BJ (cell line): Measurements from ENCODE around the gene HTR3D. TPM values are rescaled to one million over a fixed set of nuclear protein-coding genes. Genes with fewer than 3 reads are reported as not detected.

Experiments
- CTCF ChIA-PET: fragments of 350-600 bp; formaldehyde crosslinking; extraction: SDS; loops from one replicate; lab custom pipeline; 2021; ENCODE audit warnings: antibody characterized with exemption, inconsistent platforms; lab: Yijun Ruan, JAX
- POLR2A ChIA-PET: fragments of 300-600 bp; sonication (Branson Sonifier 250); formaldehyde crosslinking; extraction: SDS; loops from one replicate; lab custom pipeline; 2021; ENCODE audit warnings: antibody characterized with exemption; lab: Charles Lee
- DNase-seq: peaks from one replicate; pipeline ENCODE4 v3.0.0-alpha.2; 2011; ENCODE audit warnings: low read depth
- H3K27me3 ChIP-seq: 2 replicates; pipeline ENCODE4 v1.6.0; 2011; ENCODE audit warnings: low read length; ENCODE audit not compliant: control insufficient read depth, insufficient read depth
- H3K36me3 ChIP-seq: 2 replicates; pipeline ENCODE4 v1.5.1; 2011; ENCODE audit warnings: low read length; ENCODE audit not compliant: control insufficient read depth, insufficient read depth
- H3K4me3 ChIP-seq: 2 replicates; pipeline ENCODE4 v1.5.1; 2011; ENCODE audit warnings: low read depth, mild to moderate bottlenecking, control low read depth, low read length
- polyA plus RNA-seq: library from polyadenylated mRNA; depleted of rRNA; stranded (reverse); fragments of >200 nt; gene quantifications from 2 replicates; pipeline ENCODE4 v1.2.3, GENCODE V29; 2011
- TF ChIP-seq, protein P1 (sequence below): IDR thresholded peaks from 2 replicates; pipeline ENCODE4 v1.5.1; 2011; ENCODE audit warnings: low read depth, mild to moderate bottlenecking, control low read depth, inconsistent platforms, low read length, moderate library complexity; ENCODE audit not compliant: insufficient read depth

Gene HTR3D
- polyA plus RNA-seq, 1 experiment, result not detected

DNA sequence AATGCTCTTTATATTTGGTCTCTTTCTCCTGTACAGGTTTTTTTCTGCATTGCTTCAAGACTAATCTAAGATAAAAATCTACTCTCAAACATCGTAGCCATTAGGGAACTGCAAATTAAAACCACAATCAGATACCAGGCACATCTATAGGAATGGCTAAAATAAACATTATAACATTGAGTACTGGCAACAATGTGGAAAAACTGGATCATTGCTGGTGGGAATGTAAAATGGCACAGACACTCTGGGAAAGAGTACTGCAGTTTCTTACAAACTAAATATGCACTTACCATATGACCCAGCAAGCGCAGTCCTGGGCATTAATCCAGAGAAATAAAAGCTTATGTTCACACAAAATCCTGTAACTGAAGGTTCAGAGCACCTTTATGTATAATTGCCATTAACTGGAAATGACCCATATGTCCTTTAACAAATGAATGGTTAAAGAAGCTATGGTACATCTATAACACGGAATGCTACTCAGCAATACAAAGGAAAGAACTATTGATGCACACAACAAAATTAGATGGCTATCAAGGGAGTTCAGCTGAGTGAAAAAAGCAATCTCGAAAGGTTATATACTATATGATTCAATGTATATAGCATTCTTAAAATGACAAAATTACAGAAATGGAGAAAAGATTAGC, 20.2 kb upstream of the HTR3D start:
- no peak for DNase-seq
- TF ChIP-seq, protein P1, sequence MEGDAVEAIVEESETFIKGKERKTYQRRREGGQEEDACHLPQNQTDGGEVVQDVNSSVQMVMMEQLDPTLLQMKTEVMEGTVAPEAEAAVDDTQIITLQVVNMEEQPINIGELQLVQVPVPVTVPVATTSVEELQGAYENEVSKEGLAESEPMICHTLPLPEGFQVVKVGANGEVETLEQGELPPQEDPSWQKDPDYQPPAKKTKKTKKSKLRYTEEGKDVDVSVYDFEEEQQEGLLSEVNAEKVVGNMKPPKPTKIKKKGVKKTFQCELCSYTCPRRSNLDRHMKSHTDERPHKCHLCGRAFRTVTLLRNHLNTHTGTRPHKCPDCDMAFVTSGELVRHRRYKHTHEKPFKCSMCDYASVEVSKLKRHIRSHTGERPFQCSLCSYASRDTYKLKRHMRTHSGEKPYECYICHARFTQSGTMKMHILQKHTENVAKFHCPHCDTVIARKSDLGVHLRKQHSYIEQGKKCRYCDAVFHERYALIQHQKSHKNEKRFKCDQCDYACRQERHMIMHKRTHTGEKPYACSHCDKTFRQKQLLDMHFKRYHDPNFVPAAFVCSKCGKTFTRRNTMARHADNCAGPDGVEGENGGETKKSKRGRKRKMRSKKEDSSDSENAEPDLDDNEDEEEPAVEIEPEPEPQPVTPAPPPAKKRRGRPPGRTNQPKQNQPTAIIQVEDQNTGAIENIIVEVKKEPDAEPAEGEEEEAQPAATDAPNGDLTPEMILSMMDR, result no peak
- H3K4me3 ChIP-seq, result no peak overlapping the region
- no peaks in the 10 kb centered on the region for H3K27me3 ChIP-seq
- 0 out of 2 replicates have a peak, but pooled peaks cover 1% of the 10 kb centered on the region for H3K36me3 ChIP-seq
- ChIA-PET CTCF (no interaction called here), POLR2A (no interaction called here)

GRCh38 chr3:184011937-184012889, 19.3 kb upstream of the HTR3D start:
- POLR2A ChIA-PET, result no interaction called here
- DNase-seq, result no peak
- CTCF ChIA-PET, result no interaction called here
- 0 out of 2 replicates have a peak, but pooled peaks cover 1% of the 10 kb centered on the region for H3K36me3 ChIP-seq
- TF ChIP-seq, protein P1, result no peak
- H3K27me3 ChIP-seq, result no peaks in the 10 kb centered on the region
- no peak overlapping the region for H3K4me3 ChIP-seq

- TF ChIP-seq, protein P1, result no peak
- POLR2A ChIA-PET, result interaction anchor here (0.5 to 0.6 kb wide), 2 partner anchors 119 to 328 kb away, joined by 3 to 8 read pairs; no protein-coding TSS in a partner anchor
- DNase-seq, result no peak
- Histone ChIP-seq H3K27me3 (no peaks in the 10 kb centered on the region), H3K36me3 (no peaks in the 10 kb centered on the region), H3K4me3 (no peak overlapping the region)
- CTCF ChIA-PET, result interaction anchor here (0.8 to 5.5 kb wide), 8 partner anchors 33 to 540 kb away, joined by 3 to 67 read pairs (median 4); no protein-coding TSS in a partner anchor
Measured at GRCh38 chr3:184015381-184016019, 16.0 kb upstream of the HTR3D start.

DNA sequence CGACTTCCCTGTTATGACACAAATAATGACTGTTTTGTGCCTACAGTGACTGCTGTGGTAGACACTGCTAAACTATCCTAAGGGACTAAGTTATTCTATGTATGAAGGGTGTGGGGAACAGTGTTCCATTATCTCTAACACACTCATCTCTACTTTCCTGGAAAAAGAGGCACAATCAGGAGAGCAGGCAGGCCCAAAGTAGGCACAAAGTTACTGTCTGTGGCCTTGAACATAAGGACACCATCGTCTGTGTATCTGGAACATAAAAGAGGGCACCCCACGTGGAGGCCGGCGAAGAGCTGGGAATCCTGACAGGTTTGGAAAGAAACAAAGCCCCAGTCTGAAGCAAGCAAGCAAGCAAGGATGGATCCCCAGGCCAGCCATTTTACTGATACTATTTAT, 15.4 kb upstream of the HTR3D start:
- no peaks in the 10 kb centered on the region for H3K27me3 ChIP-seq

More for the DNA sequence above, 15.4 kb upstream of the HTR3D start:
- ChIA-PET CTCF (interaction anchor here (0.5 to 5.5 kb wide), 16 partner anchors 9 to 234 kb away, joined by 3 to 67 read pairs (median 3); partner anchors contain the start of gene PARL), POLR2A (interaction anchor here (0.6 kb wide), 1 partner anchor 17 kb away, joined by 3 read pairs; no protein-coding TSS in a partner anchor)
- Histone ChIP-seq H3K4me3 (no peak overlapping the region), H3K36me3 (no peaks in the 10 kb centered on the region)
- no peak for DNase-seq
- TF ChIP-seq, protein P1, result no peak
